Activated CD4-positive, alpha-beta memory T cell treated with anti-CD3 and anti-CD28 coated beads, Interleukin-2, amount 10 ng/mL, durations not matched to agents 7 days and 5 days (primary cell): Measurements from ENCODE around the gene CELF2. TPM values are rescaled to one million over a fixed set of nuclear protein-coding genes. Genes with fewer than 3 reads are reported as not detected.

ENCODE experiments used
- CTCF ChIA-PET: fragments of 350-600 bp; sonication (Branson Sonifier 250); formaldehyde crosslinking; loops from one replicate; lab custom pipeline; 2021; ENCODE audit warnings: antibody characterized with exemption, inconsistent platforms; lab: Charles Lee
- POLR2A ChIA-PET: fragments of 350-600 bp; sonication (Branson Sonifier 250); formaldehyde crosslinking; loops from one replicate; lab custom pipeline; 2021; ENCODE audit warnings: antibody characterized with exemption; lab: Charles Lee
- DNase-seq: peaks from one replicate; pipeline ENCODE4 v3.0.0-alpha.2; 2020
- H3K27ac Mint-ChIP-seq: one replicate; pipeline ENCODE4 v1.8.0; 2021; ENCODE audit warnings: mild to moderate bottlenecking, mixed read lengths
- H3K27me3 Mint-ChIP-seq: one replicate; pipeline ENCODE4 v1.8.0; 2021; ENCODE audit warnings: mixed read lengths
- H3K36me3 Mint-ChIP-seq: one replicate; pipeline ENCODE4 v1.8.0; 2021; ENCODE audit warnings: low read depth, mixed read lengths
- H3K4me1 Mint-ChIP-seq: one replicate; pipeline ENCODE4 v1.8.0; 2021; ENCODE audit warnings: mixed read lengths
- H3K4me3 Mint-ChIP-seq: one replicate; pipeline ENCODE4 v1.8.0; 2021; ENCODE audit warnings: mild to moderate bottlenecking, mixed read lengths
- H3K9me3 Mint-ChIP-seq: one replicate; pipeline ENCODE4 v1.8.0; 2021; ENCODE audit warnings: mixed read lengths
- total RNA-seq, 2 experiments: library from RNA; stranded (reverse); gene quantifications; one replicate each; pipeline ENCODE4 v1.2.3, GENCODE V29; 2021

CELF2 gene
- total RNA-seq, 2 experiments from 2014 or later: 209 to 213 TPM

DNA sequence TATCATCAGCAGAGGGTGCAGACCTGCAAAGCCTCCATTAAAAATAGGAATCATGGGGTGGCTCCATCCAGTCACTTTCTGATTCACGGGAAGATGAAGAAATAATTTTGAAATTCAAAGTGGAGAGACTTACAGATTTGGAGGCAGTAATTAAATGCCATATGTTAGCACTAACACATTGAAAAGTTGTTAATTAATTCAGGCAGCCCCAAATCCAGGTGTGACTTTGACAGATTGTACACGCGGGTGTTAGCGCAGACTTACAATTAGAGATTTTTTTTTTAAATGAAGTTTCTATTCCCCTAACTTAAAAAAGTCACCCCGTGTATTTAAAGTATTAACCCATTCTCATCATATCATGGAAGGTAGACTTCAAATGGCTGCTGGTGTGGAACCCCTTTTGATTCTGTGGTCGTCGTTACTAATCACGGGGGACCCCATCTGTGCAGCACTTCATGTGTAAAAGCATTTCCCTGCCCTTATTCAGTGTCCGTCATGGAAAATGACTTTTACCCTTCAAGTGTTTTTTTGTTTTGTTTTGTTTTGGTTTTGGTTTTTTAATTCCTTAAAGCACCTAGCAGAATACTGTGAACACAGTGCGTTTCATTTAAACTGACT lies 235.8 kb downstream of the CELF2 start:
- Mint-ChIP-seq H3K27ac (no peak overlapping the region), H3K27me3 (no peaks in the 10 kb centered on the region), H3K9me3 (no peaks in the 10 kb centered on the region), H3K4me3 (no peak overlapping the region), H3K4me1 (peaks cover 45% of the 10 kb centered on the region), H3K36me3 (peaks cover 88% of the 10 kb centered on the region)
- DNase-seq: no peak
- POLR2A ChIA-PET: interaction anchor here (0.7 kb wide), 1 partner anchor 11 kb away, joined by 3 read pairs; no protein-coding TSS in a partner anchor
- CTCF ChIA-PET: no interaction called here

DNA sequence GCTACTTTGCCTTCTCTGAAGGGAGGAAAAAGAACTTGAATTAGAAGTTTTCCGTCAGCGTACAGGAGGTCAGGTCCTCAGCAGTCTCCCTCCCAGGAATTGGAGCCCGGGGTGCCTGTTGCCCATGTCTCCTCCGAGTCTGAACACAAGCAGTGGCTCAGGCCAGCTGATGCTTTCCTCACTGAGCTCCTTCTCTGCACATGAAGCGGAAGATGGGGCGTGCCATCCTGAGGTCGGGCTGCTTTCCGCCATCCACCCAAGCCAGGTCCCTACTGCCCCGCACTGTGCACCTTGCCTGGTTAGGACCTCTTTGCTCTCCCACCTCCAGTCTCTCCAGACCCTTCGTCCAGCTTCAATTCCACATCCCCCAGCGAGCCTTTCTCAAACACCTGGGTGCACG lies 237.5 kb downstream of the CELF2 start:
- Mint-ChIP-seq H3K36me3 (peaks cover 91% of the 10 kb centered on the region), H3K27ac (no peak overlapping the region), H3K9me3 (no peaks in the 10 kb centered on the region), H3K4me1 (peaks cover 51% of the 10 kb centered on the region), H3K27me3 (no peaks in the 10 kb centered on the region), H3K4me3 (no peak overlapping the region)
- ChIA-PET POLR2A (no interaction called here), CTCF (no interaction called here)
- no peak for DNase-seq

DNA sequence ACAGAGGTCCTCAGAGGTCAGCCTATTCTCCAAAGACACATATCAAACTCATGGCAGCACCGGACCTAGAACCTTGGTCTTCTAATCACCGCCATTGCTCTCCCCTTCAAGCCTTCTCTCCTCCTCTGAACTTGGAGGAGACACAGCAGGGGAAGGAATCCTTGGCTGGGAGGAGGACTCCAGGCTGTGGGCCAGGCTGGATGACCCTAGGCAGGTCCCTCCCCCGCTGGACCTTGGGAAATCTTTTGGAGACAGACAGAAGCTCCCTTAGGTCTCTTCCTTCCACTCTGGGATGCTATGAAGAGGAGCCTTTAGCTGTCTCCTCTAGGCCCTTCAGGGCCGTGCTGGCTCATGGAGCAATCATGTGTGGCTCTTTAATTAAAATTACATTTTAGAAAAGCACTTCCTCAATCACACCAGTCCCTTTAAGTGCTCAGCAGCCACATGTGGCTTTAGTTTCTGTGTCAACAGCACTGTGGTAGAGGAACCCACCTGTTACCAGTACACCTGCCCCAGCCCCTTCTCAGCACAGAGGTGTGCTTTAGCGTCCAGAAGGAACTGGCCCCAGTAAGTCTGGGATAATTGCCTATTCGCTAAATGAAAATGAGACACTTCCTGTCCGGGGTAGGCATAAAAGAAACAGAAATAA lies 238.2 kb downstream of the CELF2 start:
- Mint-ChIP-seq H3K27ac (no peak overlapping the region), H3K36me3 (peaks cover 92% of the 10 kb centered on the region), H3K9me3 (no peaks in the 10 kb centered on the region), H3K4me1 (peaks cover 52% of the 10 kb centered on the region), H3K27me3 (no peaks in the 10 kb centered on the region), H3K4me3 (no peak overlapping the region)
- DNase-seq: no peak
- POLR2A ChIA-PET: no interaction called here
- CTCF ChIA-PET: interaction anchor here (0.7 kb wide), 3 partner anchors 150 to 599 kb away, joined by 3 to 5 read pairs (median 4); no protein-coding TSS in a partner anchor

DNA sequence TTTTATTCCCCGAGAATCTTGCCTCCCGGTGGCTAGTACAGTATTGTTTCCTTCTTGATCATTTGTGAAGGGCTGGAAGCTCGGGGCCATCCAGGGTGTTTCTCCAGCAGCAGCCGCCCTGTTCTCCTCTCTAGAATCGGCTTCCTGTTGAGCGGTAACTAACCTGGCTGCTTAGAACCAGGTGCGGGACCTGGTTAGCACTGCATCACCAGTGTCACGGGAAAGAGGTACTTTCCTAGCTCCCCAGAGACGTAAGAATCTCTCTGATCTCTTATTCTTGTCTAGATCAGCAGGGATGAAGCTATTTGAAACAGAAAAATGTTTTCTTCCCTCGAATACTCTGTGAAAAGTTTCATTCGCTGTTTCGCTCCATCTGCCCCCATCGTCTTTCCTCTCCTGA lies 239.2 kb downstream of the CELF2 start:
- H3K27me3 Mint-ChIP-seq: no peaks in the 10 kb centered on the region
- peaks cover 61% of the 10 kb centered on the region for H3K4me1 Mint-ChIP-seq
- H3K36me3 Mint-ChIP-seq: peaks cover 95% of the 10 kb centered on the region
- DNase-seq: no peak
- CTCF ChIA-PET: interaction anchor here (0.8 kb wide), 1 partner anchor 47 kb away, joined by 3 read pairs; no protein-coding TSS in a partner anchor
- no peak overlapping the region for H3K4me3 Mint-ChIP-seq
- H3K9me3 Mint-ChIP-seq: no peaks in the 10 kb centered on the region
- POLR2A ChIA-PET: interaction anchor here (1.5 kb wide), 1 partner anchor 13 kb away, joined by 6 read pairs; no protein-coding TSS in a partner anchor
- H3K27ac Mint-ChIP-seq: peak overlapping the region; percentile 49

DNA sequence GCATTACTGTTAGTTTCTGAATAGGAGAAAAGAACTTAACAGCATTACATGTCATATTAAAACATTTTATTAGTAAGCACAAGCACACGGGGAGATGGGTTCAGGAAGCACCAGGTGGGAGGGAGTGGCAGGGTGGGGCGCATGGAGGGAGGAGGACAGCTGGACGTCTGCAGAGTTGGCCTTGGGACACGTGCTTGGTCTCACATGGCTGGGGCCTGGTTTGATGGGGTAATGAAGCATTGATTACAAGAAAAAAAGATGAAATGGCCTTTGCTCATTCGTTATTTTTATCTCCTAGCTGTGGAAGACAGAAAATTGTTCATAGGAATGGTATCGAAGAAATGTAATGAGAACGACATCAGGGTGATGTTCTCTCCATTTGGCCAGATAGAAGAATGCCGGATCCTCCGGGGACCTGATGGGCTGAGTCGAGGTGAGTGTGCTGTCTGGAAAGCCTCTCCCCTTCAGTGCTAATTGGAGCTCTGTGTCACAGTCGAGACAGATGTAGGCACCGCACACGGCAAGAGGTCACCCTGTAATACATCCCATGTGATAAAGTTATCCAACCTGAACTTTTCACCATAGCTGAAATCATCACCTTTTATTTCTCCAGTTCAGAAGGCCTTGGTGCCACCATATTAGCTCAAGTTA lies 239.9 kb downstream of the CELF2 start:
- Mint-ChIP-seq H3K9me3 (no peaks in the 10 kb centered on the region), H3K36me3 (peaks cover 96% of the 10 kb centered on the region), H3K4me1 (peaks cover 67% of the 10 kb centered on the region), H3K27ac (peak overlapping the region; percentile 37), H3K4me3 (no peak overlapping the region), H3K27me3 (no peaks in the 10 kb centered on the region)
- DNase-seq: no peak
- ChIA-PET CTCF (interaction anchor here (0.8 kb wide), 1 partner anchor 48 kb away, joined by 3 read pairs; no protein-coding TSS in a partner anchor), POLR2A (interaction anchor here (1.5 kb wide), 1 partner anchor 13 kb away, joined by 6 read pairs; no protein-coding TSS in a partner anchor)

DNA sequence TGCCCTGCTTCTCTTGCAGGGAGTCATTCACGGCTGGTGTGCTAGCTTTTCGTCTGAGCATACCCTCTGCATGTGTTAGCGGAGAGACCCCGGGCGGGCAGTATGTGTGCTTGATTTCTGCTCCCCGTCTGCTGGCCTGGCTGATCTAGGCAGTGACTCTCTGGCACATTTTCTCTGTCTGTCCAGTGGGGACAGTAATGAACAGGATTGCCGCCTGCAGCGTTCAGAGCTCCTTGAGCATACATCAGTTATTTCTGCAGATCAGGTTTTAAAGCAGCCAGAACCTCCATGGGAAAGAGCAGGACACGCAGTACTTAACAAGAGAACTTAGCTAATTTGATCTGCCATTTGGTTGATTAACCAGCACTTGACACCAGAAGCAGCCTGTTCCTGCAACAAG lies 242.5 kb downstream of the CELF2 start:
- Mint-ChIP-seq H3K36me3 (peaks cover 99% of the 10 kb centered on the region), H3K9me3 (no peaks in the 10 kb centered on the region), H3K4me3 (no peak overlapping the region), H3K4me1 (peaks cover 75% of the 10 kb centered on the region), H3K27me3 (no peaks in the 10 kb centered on the region), H3K27ac (no peak overlapping the region)
- no peak for DNase-seq
- ChIA-PET CTCF (interaction anchor here (1.4 kb wide), 1 partner anchor 10 kb away, joined by 5 read pairs; no protein-coding TSS in a partner anchor), POLR2A (no interaction called here)

DNA sequence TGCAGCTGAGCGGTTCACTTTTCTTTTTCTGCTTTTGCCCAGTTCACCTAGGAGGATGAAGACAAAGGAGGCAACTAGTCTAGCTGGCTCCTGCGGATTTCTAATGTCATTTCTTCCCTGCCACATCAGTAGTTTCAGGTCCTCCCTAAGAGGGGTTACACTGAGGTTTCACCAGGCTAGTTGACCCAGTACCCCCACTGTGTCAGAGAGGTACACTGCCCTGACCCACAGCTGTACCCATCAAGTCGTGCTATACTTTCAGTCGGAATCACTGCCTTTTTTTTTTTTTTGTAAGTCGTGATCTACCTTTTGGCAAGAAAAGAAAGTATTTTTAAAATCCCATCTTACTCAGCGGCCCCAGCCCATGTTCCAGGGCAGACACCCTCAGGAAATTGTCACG lies 243.5 kb downstream of the CELF2 start:
- ChIA-PET POLR2A (no interaction called here), CTCF (no interaction called here)
- H3K4me3 Mint-ChIP-seq: no peak overlapping the region
- H3K27me3 Mint-ChIP-seq: no peaks in the 10 kb centered on the region
- no peaks in the 10 kb centered on the region for H3K9me3 Mint-ChIP-seq
- H3K4me1 Mint-ChIP-seq: peaks cover 77% of the 10 kb centered on the region
- peak overlapping the region; percentile 11 for H3K27ac Mint-ChIP-seq
- peaks cover 98% of the 10 kb centered on the region for H3K36me3 Mint-ChIP-seq
- no peak for DNase-seq

DNA sequence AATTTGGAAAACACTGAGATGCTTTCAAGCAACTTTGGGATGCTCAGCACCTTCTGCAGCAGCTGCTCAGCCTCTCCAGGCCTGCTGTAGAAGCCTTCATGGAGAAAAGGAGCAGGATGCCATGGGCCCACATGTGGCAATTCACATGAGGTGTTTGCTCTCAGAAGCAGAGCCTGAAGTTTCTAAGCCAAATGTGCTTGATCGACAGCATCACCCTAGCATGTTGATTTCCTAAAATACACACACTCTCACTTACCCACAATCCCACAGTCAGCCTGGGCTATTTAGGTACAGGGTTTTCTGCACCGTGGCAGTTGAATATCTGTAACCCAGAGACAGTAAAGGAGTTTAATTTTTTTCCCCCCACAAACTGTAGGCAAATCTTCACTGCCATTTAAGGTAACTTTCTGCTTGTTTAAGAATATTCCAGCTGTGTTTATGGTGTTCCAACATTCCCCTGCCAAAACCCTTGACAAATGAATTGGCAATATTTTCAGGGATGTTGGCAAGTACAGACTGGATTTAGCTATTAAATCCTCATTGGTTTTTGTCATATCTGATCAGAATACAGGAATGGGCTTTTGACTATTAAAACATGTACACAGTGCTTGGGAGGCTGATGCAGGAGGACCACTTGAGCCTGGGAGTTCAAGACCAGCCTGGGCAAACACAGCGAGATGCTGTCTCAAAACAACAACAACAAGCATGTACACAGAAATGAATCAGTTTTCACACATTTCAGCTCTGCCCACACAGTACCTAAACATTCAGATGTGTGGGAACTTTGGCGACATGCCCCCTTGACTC lies 244.2 kb downstream of the CELF2 start:
- no peaks in the 10 kb centered on the region for H3K9me3 Mint-ChIP-seq
- no peak for DNase-seq
- H3K4me3 Mint-ChIP-seq: no peak overlapping the region
- no peaks in the 10 kb centered on the region for H3K27me3 Mint-ChIP-seq
- peaks cover 76% of the 10 kb centered on the region for H3K4me1 Mint-ChIP-seq
- H3K27ac Mint-ChIP-seq: peak overlapping the region; percentile 42
- ChIA-PET POLR2A (no interaction called here), CTCF (no interaction called here)
- H3K36me3 Mint-ChIP-seq: peaks cover 96% of the 10 kb centered on the region

DNA sequence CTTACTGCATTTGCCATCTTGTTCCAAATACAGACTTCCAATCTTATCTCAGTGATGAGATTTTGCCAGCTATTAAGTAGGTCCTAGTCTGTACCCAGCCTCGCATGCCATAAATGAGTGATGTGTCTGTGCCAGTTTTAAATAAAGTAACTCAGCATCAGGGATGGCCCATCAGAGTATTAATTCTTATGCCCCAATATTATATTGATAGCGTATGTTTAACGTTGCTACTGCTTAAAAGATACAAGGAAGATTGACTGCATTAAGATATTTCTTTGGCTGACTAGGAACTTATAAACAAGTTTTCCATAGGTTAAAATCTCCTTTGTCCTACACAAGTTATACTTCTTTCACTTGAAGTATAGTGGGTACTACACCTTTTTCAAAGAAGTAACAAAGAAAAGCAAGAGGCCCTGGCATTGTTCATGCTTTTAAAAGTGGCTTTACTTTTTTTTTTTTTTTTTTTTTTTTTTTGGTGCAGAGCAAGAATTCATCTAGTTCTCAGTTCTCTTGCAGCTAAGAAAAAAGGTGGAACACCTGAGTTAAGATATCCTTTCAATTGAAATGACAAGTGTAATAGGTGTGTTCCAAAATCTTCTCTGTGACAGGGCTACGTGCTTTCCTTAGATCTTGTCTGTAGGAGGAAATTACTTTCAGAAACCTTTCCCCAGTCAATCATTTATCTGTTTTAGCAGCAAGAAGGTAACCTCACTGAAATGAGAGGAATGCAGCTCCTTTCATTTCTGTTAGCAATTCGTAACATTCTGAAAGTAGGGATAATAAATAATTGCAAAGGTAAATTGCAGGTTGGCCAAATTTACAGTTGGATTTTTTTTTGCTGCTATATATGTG lies 245.0 kb downstream of the CELF2 start:
- peaks cover 96% of the 10 kb centered on the region for H3K36me3 Mint-ChIP-seq
- H3K9me3 Mint-ChIP-seq: no peaks in the 10 kb centered on the region
- H3K4me3 Mint-ChIP-seq: no peak overlapping the region
- H3K27ac Mint-ChIP-seq: peak overlapping the region; percentile 16
- H3K27me3 Mint-ChIP-seq: no peaks in the 10 kb centered on the region
- no peak for DNase-seq
- ChIA-PET CTCF (no interaction called here), POLR2A (interaction anchor here (1.4 to 1.6 kb wide), 2 partner anchors 18 to 37 kb away, joined by 3 to 5 read pairs; no protein-coding TSS in a partner anchor)
- H3K4me1 Mint-ChIP-seq: peaks cover 74% of the 10 kb centered on the region

DNA sequence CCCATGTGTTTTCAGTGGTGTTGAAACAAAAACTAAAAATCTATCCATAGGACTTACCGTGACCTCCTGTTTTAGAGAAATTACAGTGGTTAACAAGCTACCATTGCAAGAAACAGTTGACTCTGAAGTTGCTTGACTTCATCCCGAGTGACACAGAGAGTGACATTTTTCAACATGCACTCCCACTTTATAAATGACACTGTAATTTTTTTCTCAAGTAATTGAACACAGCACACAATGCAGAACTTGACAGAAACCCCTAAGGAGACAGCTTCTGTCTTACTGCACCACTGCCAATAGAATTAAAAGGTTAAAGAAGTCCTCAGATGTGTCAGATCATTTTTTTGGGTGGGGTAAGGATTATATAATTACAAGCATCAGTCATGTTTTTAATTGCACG lies 246.1 kb downstream of the CELF2 start:
- DNase-seq: no peak
- Mint-ChIP-seq H3K27ac (no peak overlapping the region), H3K4me1 (peaks cover 71% of the 10 kb centered on the region), H3K36me3 (peaks cover 95% of the 10 kb centered on the region), H3K4me3 (no peak overlapping the region), H3K27me3 (no peaks in the 10 kb centered on the region), H3K9me3 (no peaks in the 10 kb centered on the region)
- CTCF ChIA-PET: no interaction called here
- POLR2A ChIA-PET: interaction anchor here (0.8 to 1.6 kb wide), 3 partner anchors 8 to 38 kb away, joined by 3 to 5 read pairs (median 3); no protein-coding TSS in a partner anchor

DNA sequence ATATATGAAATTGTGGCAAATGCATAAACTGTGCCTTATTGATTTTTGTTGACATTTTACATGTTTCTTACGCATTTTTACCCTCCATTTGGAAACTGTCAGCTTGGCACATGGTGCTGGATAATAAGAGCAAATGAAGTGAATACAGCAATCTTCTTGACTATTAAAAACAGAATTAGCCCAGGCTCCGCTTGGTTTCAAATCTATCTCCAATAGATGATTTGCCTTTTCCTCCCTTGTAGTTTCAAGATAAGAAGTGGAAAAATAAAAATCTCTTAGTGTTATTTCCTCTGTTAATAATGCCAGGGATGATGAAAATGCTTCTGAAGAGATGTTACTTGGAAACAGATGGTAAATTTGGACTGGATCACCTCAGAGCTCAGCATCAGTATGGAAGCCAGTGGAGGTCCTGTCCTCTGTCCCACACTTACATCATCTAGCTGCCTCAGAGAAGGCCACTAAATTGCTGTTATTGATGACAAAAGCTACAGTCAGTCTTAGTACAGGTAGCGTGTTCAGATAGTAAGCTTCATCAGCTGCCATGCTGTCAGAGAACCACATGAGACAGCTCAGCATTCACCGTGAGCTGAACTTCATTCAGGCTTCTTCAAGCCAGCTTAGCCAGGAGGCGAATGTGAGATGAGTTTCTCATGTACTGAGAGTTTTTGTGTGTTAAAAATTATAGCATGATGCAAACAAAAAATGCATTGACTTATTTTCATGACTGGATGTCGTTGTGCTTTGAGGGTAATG lies 246.8 kb downstream of the CELF2 start:
- no peak for DNase-seq
- Mint-ChIP-seq H3K36me3 (peaks cover 95% of the 10 kb centered on the region), H3K27ac (peak overlapping the region; percentile 29), H3K27me3 (no peaks in the 10 kb centered on the region), H3K9me3 (no peaks in the 10 kb centered on the region), H3K4me3 (no peak overlapping the region), H3K4me1 (peaks cover 74% of the 10 kb centered on the region)
- POLR2A ChIA-PET: interaction anchor here (1.4 kb wide), 1 partner anchor 39 kb away, joined by 3 read pairs; no protein-coding TSS in a partner anchor
- CTCF ChIA-PET: interaction anchor here (0.5 kb wide), 1 partner anchor 120 kb away, joined by 6 read pairs; no protein-coding TSS in a partner anchor
